Measurements from ENCODE around the gene CENPT. TPM values are rescaled to one million over a fixed set of nuclear protein-coding genes. Genes with fewer than 3 reads are reported as not detected.

The CENPT gene, protein sequence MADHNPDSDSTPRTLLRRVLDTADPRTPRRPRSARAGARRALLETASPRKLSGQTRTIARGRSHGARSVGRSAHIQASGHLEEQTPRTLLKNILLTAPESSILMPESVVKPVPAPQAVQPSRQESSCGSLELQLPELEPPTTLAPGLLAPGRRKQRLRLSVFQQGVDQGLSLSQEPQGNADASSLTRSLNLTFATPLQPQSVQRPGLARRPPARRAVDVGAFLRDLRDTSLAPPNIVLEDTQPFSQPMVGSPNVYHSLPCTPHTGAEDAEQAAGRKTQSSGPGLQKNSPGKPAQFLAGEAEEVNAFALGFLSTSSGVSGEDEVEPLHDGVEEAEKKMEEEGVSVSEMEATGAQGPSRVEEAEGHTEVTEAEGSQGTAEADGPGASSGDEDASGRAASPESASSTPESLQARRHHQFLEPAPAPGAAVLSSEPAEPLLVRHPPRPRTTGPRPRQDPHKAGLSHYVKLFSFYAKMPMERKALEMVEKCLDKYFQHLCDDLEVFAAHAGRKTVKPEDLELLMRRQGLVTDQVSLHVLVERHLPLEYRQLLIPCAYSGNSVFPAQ
- total RNA-seq = 13.5 and 15.4 TPM in 2 replicates

DNA sequence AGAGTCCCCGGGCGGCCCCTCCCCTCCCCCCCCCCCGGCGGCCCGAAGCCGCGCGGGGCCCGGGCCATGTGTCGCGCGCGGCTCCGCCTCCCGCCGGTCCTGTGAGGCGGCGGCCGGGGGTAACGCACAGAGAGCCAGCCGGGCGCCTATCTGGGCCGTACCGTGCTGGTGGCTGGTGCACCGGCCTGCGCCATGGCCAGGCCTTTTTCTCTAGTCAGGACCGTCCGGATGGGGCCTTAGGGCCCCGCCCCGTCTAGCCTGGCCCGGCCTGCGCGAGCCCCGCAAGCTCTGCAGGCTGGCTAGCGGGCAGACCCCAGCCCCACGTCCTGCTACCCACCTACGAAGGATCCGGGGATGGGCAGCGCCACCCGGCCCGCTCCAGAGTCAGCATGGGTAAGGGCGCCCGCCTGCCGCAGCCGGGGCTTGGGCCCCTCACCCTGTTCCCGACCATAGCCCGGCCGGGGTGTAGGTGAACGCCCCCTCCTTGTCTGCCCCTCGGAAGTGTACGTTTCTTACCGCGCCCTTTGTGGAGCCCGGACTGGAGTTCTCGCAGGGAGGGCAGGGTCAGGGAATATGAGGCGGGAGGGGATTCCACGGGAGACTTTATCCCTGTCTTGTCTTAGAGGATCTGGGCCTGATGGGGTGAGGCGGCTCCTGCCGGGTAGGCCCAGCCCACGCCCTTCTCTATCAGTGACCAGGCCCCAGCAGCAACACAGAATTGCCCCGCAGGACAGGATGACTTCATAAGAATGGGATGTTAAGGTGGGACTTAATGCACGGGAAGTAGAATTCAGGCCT is at the start of gene CENPT:
CENPT (minus strand) TSS at position 630 of the 798 bp plus-strand sequence. CDS start 13,834 bp downstream, outside the sequence.

GRCh38 chr16:67892899-67893742 is 45.6 kb upstream of the CENPT start, which contains the start of gene PSKH1:
TSS of gene PSKH1 (plus strand) at chr16:67893254. CDS start at chr16:67908750, 15,496 bp downstream.

DNA sequence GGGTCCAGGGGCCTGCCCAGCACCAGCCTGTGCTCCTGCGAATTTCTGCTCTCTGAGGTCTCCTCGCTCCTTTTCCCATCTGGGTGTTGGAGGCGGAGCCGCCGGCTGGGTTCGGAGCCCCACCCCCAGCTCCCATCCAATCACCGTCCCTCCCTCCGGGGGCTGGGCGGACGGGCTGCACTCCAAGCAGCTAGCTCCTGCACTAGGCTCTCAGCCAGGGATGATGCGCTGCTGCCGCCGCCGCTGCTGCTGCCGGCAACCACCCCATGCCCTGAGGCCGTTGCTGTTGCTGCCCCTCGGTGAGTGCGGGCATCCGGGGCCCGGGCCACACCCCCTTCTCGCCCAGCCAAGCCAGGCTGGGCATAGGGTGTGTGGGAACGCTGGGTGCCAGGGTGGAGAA is 37.2 kb upstream of the CENPT start, which contains the start of gene NRN1L:
NRN1L (plus strand) TSS at position 202 of the 400 bp plus-strand sequence; CDS start at position 221, 19 bp downstream.

GRCh38 chr16:67872631-67873434 is 25.3 kb upstream of the CENPT start, which contains the start of gene EDC4:
TSS of gene EDC4 (plus strand) at chr16:67873052. CDS start at chr16:67873262, 210 bp downstream.

GRCh38 chr16:67846320-67847063 is 1.0 kb downstream of the CENPT start, which contains the start of gene NUTF2:
TSS of gene NUTF2 (plus strand) at chr16:67846933. CDS start at chr16:67865131, 18,198 bp downstream.

DNA sequence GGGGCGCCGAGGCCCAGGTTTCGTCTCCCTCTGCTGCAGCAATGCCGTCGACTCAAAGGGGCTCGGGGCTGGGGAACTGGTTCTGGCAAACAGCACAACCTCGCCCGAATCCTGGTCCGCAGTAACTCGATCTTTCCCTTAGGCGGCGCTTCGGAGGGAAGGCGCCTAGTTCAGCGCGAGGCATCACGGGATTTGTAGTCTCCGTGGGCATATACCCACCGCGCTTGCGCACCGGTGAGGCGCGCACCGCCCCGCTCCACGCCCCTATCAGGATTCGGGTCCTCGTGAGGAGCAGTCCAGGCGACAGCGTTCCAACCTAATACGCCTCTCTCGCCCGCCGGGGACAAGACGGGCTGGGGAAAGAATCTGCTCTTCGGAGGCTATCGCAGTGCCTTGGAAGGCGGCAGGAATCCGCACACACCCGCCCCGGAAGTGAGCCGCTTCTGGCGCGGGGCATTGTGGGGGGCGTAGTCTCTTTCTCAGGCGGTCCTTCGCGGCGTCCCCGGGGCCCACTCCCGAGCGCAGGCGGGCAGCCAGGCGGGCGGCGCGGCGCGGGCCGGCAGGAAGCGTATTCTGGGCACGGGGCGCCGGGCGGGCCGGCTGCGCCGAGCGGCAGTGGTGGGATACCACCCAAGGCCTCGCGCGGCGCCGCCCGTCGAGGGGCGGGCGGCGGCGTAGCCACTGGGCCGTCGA is 5.5 kb downstream of the CENPT start, which contains the start of gene THAP11:
THAP11 (plus strand) TSS at position 505 of the 693 bp plus-strand sequence. CDS start 235 bp downstream, outside the sequence.

GRCh38 chr16:67806428-67807147 is 40.9 kb downstream of the CENPT start, which contains the start of the genes RANBP10 and TSNAXIP1:
TSS of gene RANBP10 (minus strand) at chr16:67806560. CDS start at chr16:67806536, 24 bp downstream.
TSS of gene TSNAXIP1 (plus strand) at chr16:67806889. CDS start at chr16:67807150, 261 bp downstream.

Other genes with a start within 250 kb of the CENPT start
- gene CARMIL2, start 202.5 kb downstream of the CENPT start, total RNA-seq = 0.14 and 0.28 TPM in 2 replicates
- 8.2 and 9.5 TPM in 2 replicates for gene ACD, start 187.4 kb downstream of the CENPT start, total RNA-seq
- gene PARD6A, start 186.7 kb downstream of the CENPT start, total RNA-seq = 0.43 and 0.65 TPM in 2 replicates
- gene ENKD1, start 180.9 kb downstream of the CENPT start, total RNA-seq = 15.5 and 16.6 TPM in 2 replicates
- gene C16orf86, start 180.9 kb downstream of the CENPT start, total RNA-seq = 5.7 and 6.0 TPM in 2 replicates
- 9.1 and 13.9 TPM in 2 replicates for gene GFOD2, start 128.4 kb downstream of the CENPT start, total RNA-seq
- gene RANBP10, start 41.1 kb downstream of the CENPT start, total RNA-seq = 3.1 and 4.3 TPM in 2 replicates
- gene TSNAXIP1, start 40.8 kb downstream of the CENPT start, total RNA-seq = 0.57 and 1.2 TPM in 2 replicates
- gene THAP11, start 5.4 kb downstream of the CENPT start, total RNA-seq = 22.3 and 31.9 TPM in 2 replicates
- gene NUTF2, start 760 bp downstream of the CENPT start, total RNA-seq = 94.4 and 101 TPM in 2 replicates
- gene EDC4, start 25.4 kb upstream of the CENPT start, total RNA-seq = 39.3 and 43.6 TPM in 2 replicates
- gene NRN1L, start 37.2 kb upstream of the CENPT start, total RNA-seq = 0.14 TPM in 1 of 2 replicates, not detected in the other
- gene PSKH1, start 45.6 kb upstream of the CENPT start, total RNA-seq = 8.7 and 14.7 TPM in 2 replicates
- gene CTRL, start 84.2 kb upstream of the CENPT start, total RNA-seq = 0.74 and 0.85 TPM in 2 replicates
- gene PSMB10, start 89.2 kb upstream of the CENPT start, total RNA-seq = 61.4 and 82.1 TPM in 2 replicates
- 3.6 and 6.1 TPM in 2 replicates for gene LCAT, start 96.4 kb upstream of the CENPT start, total RNA-seq
- 105 and 150 TPM in 2 replicates for gene SLC12A4, start 120.9 kb upstream of the CENPT start, total RNA-seq
- gene DPEP3, start 132.8 kb upstream of the CENPT start, total RNA-seq = not detected in 2 replicates
- not detected in 2 replicates for gene DPEP2, start 151.8 kb upstream of the CENPT start, total RNA-seq
- not detected in 2 replicates for gene DPEP2NB, start 168.2 kb upstream of the CENPT start, total RNA-seq
- 7.8 and 10.3 TPM in 2 replicates for gene DDX28, start 175.5 kb upstream of the CENPT start, total RNA-seq
- gene DUS2, start 175.6 kb upstream of the CENPT start, total RNA-seq = 10.8 and 12.5 TPM in 2 replicates
- gene NFATC3, start 237.7 kb upstream of the CENPT start, total RNA-seq = 6.7 and 8.3 TPM in 2 replicates

All from smooth muscle cell of bladder (primary cell).